ENCODE results near the gene ST6GALNAC4.

GRCh38 chr9:127899128-127899943 is 17.5 kb downstream of the ST6GALNAC4 start, which contains the start of gene ST6GALNAC6:
- TF ChIP-seq POLR2A (IDR thresholded peaks at IDR 0.05; ENCODE audit: low read depth, low read length), result no peak
- TF ChIP-seq TAF1 (IDR thresholded peaks at IDR 0.05; ENCODE audit: low read depth, low read length), result no peak
- no peak for TF ChIP-seq POLR2AphosphoS5 (IDR thresholded peaks at IDR 0.05; ENCODE audit: low read depth, low read length)
- no peak for TF ChIP-seq SPI1 (IDR thresholded peaks at IDR 0.05; ENCODE audit: low read depth, low read length)
